Measurements from ENCODE around the gene PDZK1IP1.

DNA sequence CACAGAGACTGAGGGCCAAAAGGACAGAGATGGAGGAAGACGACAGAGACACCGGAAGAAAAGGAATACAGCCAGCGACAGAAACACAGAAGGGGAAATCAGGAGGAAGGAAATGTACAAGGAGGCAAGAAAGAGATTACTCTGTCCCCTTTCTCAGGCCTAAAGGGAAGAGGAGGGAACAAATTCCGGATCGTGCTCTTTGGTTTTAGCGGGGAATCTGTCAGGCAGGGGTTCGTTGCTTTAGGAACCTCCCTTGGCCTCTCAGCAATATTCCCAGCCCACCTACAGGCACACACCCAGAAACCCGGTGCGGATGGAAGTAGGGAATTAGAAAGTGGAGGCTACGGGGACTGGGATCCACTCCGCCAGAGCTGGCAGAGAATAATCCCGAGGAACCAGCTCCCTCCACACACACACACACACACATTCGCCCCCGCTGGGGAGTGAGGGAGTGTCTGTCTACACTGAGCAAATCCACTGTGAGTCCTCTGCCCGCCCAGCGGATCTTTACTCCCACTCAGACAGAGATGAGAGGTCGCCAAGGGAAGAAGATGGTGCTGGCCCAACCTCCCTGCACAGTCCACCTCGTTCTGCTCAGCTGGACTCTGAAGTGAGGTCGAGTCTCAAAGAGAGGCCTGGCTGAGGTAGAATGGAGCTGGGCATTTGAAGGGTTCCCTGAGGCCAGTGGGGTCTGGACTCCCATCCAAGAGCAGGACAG lies 36.4 kb upstream of the PDZK1IP1 start:
- TF ChIP-seq POLR2A (IDR thresholded peaks at IDR 0.05), result no peak
- TF ChIP-seq, protein P1, sequence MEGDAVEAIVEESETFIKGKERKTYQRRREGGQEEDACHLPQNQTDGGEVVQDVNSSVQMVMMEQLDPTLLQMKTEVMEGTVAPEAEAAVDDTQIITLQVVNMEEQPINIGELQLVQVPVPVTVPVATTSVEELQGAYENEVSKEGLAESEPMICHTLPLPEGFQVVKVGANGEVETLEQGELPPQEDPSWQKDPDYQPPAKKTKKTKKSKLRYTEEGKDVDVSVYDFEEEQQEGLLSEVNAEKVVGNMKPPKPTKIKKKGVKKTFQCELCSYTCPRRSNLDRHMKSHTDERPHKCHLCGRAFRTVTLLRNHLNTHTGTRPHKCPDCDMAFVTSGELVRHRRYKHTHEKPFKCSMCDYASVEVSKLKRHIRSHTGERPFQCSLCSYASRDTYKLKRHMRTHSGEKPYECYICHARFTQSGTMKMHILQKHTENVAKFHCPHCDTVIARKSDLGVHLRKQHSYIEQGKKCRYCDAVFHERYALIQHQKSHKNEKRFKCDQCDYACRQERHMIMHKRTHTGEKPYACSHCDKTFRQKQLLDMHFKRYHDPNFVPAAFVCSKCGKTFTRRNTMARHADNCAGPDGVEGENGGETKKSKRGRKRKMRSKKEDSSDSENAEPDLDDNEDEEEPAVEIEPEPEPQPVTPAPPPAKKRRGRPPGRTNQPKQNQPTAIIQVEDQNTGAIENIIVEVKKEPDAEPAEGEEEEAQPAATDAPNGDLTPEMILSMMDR (IDR thresholded peaks at IDR 0.05), result no peak

Data from adrenal gland (tissue), 5 donors.